CD4-positive, CD25-positive, alpha-beta regulatory T cell (primary cell): ENCODE measurements around the gene KRT76. TPM values are rescaled to one million over a fixed set of nuclear protein-coding genes. Genes with fewer than 3 reads are reported as not detected.

Experiments
- ATAC-seq, 2 donors: fragments of 150-1000 bp; cut with Tn5 transposase; one replicate each; pipeline ENCODE4 v1.10.0; 2021; ENCODE audit warnings: low read depth in 2 of 2, moderate number of reproducible peaks in 2 of 2, moderate library complexity in 1 of 2
- DNase-seq, 3 donors: peaks; one replicate each; pipeline versions ENCODE4 v3.0.0 to v3.0.0-alpha.2; 2012 to 2022; ENCODE audit warnings: mixed read lengths in 1 of 3
- H3K27ac ChIP-seq: one replicate; pipeline ENCODE4 v1.7.0; 2013; ENCODE audit warnings: mild to moderate bottlenecking, low read length; ENCODE audit not compliant: insufficient read depth, poor library complexity, severe bottlenecking
- H3K27me3 ChIP-seq: one replicate; pipeline ENCODE4 v1.7.0; 2013; ENCODE audit warnings: low read length; ENCODE audit not compliant: control insufficient read depth, insufficient read depth
- H3K36me3 ChIP-seq: one replicate; pipeline ENCODE4 v1.7.0; 2013; ENCODE audit warnings: mild to moderate bottlenecking, low read length, moderate library complexity; ENCODE audit not compliant: control insufficient read depth, insufficient read depth
- H3K4me1 ChIP-seq: 2 replicates; pipeline ENCODE4 v1.7.0; 2013; ENCODE audit warnings: mild to moderate bottlenecking, low read length; ENCODE audit not compliant: insufficient read depth, control insufficient read depth, poor library complexity, severe bottlenecking
- H3K4me3 ChIP-seq: one replicate; pipeline ENCODE4 v1.7.0; 2013; ENCODE audit warnings: low read depth, mild to moderate bottlenecking, low read length, moderate library complexity
- H3K9me3 ChIP-seq, 2 experiments: 1 replicate in 1 of 2; 2 replicates in 1 of 2; pipeline ENCODE4 v1.7.0; 2013; ENCODE audit warnings: low read length in 2 of 2, mild to moderate bottlenecking in 1 of 2, moderate library complexity in 1 of 2; ENCODE audit not compliant: control insufficient read depth in 2 of 2
- H3K27ac Mint-ChIP-seq, 3 donors: one replicate each; pipeline ENCODE4 v1.8.0; 2020 to 2022; ENCODE audit warnings: mild to moderate bottlenecking in 3 of 3, mixed read lengths in 3 of 3, moderate library complexity in 2 of 3
- H3K27me3 Mint-ChIP-seq: one replicate; pipeline ENCODE4 v1.8.0; 2022; ENCODE audit warnings: mild to moderate bottlenecking, mixed read lengths
- H3K36me3 Mint-ChIP-seq: one replicate; pipeline ENCODE4 v1.8.0; 2020; ENCODE audit warnings: mixed read lengths
- H3K4me1 Mint-ChIP-seq, 4 donors: one replicate each; pipeline ENCODE4 v1.8.0; 2020 to 2022; ENCODE audit warnings: mixed read lengths in 4 of 4, mild to moderate bottlenecking in 1 of 4
- H3K4me3 Mint-ChIP-seq, 4 donors: one replicate each; pipeline ENCODE4 v1.8.0; 2020 to 2022; ENCODE audit warnings: mild to moderate bottlenecking in 4 of 4, mixed read lengths in 4 of 4, moderate library complexity in 3 of 4
- H3K9me3 Mint-ChIP-seq, 7 donors: one replicate each; pipeline ENCODE4 v1.8.0; 2020 to 2022; ENCODE audit warnings: mixed read lengths in 7 of 7, mild to moderate bottlenecking in 3 of 7, moderate library complexity in 2 of 7
- polyA plus RNA-seq, 4 donors: library from polyadenylated mRNA; unstranded; fragments of 300-500 nt; fragmentation: Illumina TruSeq; gene quantifications; one replicate each; pipeline ENCODE4 v1.2.3, GENCODE V29; 2021
- total RNA-seq: library from RNA; stranded (reverse); gene quantifications from one replicate; pipeline ENCODE4 v1.2.3, GENCODE V29; 2022

Gene KRT76
- total and polyA plus RNA-seq, 5 donors from 2014 or later, result not detected

DNA sequence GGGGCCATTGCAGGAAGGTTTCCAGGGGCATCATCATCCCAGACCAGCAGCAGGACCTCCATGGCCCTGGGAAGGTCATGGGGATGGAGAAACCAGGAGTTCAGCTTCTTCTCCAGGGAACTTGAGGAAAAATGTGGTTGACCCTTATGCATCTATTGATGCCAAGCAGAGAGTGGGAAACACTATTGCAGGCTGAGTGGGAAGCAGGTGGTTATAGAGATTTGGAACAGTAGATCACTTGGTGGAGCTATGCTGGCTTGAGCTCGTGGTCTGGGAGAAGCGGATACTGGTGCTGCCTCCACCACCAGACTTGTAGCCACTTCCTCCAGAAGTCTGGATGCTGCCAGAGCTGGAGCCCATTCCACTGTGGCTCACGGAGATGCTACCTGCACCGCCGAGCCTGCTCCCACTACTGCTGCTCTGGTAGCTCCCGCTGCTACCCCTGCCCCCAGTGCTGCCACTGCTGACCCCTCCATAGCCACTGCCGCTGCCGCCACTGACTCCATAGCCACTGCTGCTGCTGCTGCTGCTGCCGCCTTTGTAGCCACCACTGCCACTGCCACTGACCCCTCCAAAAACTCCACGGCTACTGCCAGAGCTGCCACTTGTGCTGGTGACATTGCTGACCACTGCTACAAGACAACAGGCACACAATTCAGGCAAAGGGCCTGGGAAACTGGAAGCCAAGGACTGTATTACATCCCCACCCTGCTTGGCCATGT is 8.5 kb downstream of the KRT76 start:
- Histone ChIP-seq H3K4me3 (no peak overlapping the region), H3K27ac (no peak overlapping the region), H3K36me3 (no peaks in the 10 kb centered on the region), H3K4me1 (no peaks in the 10 kb centered on the region), H3K27me3 (peaks cover 2% of the 10 kb centered on the region), H3K9me3 (no peaks in the 10 kb centered on the region)
- peaks cover 6% of the 10 kb centered on the region for H3K27me3 Mint-ChIP-seq
- H3K9me3 Mint-ChIP-seq, result peaks cover 0 to 3% (median 0%) of the 10 kb centered on the region in 7 donors
- H3K36me3 Mint-ChIP-seq, result no peaks in the 10 kb centered on the region
- no peak overlapping the region for H3K27ac Mint-ChIP-seq
- H3K4me1 Mint-ChIP-seq, result peaks cover 0 to 3% (median 0%) of the 10 kb centered on the region in 4 donors
- DNase-seq, result no peak
- no peak for ATAC-seq
- no peak overlapping the region for H3K4me3 Mint-ChIP-seq

DNA sequence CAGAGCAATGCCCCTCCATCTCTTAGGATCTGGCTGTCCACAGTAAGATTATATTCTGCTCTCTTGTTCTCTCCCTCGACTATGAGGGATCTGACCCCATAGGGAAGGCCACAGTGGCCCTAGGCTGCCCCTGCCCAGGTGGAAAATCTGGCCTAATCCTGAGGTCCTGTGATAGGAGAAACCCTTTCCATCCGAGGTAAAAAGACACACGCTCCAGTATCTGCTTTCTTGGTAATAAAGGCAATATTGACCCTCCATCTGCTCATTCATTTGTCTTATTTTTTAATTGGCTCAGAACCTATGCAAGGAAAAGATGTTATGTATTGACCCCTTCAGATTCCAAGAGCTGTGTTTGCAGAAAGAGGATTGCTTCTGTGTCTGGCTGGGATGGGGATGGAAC is 9.7 kb downstream of the KRT76 start:
- peaks cover 0 to 3% (median 0%) of the 10 kb centered on the region in 4 donors for H3K4me1 Mint-ChIP-seq
- H3K27me3 ChIP-seq, result no peaks in the 10 kb centered on the region
- DNase-seq (no peak), ATAC-seq (no peak)
- peaks cover 0 to 4% (median 0%) of the 10 kb centered on the region in 7 donors for H3K9me3 Mint-ChIP-seq
- no peaks in the 10 kb centered on the region for H3K4me1 ChIP-seq
- no peaks in the 10 kb centered on the region for H3K27me3 Mint-ChIP-seq
- no peak overlapping the region for H3K27ac ChIP-seq
- no peaks in the 10 kb centered on the region for H3K36me3 Mint-ChIP-seq
- H3K36me3 ChIP-seq, result no peaks in the 10 kb centered on the region
- no peak overlapping the region for H3K4me3 ChIP-seq
- H3K9me3 ChIP-seq, result no peaks in the 10 kb centered on the region
- H3K27ac Mint-ChIP-seq, result no peak overlapping the region
- H3K4me3 Mint-ChIP-seq, result no peak overlapping the region

- Mint-ChIP-seq H3K9me3 (peaks cover 0 to 8% (median 0%) of the 10 kb centered on the region in 7 donors), H3K27me3 (no peaks in the 10 kb centered on the region), H3K36me3 (no peaks in the 10 kb centered on the region), H3K27ac (no peak overlapping the region), H3K4me3 (no peak overlapping the region), H3K4me1 (peaks cover 0 to 3% (median 0%) of the 10 kb centered on the region in 4 donors)
- DNase-seq (no peak), ATAC-seq (no peak)
- Histone ChIP-seq H3K36me3 (no peaks in the 10 kb centered on the region), H3K4me1 (no peaks in the 10 kb centered on the region), H3K9me3 (no peaks in the 10 kb centered on the region), H3K27ac (no peak overlapping the region), H3K4me3 (no peak overlapping the region), H3K27me3 (no peaks in the 10 kb centered on the region)
These were observed 10.1 kb downstream of the KRT76 start for GRCh38 chr12:52767020-52767379.

DNA sequence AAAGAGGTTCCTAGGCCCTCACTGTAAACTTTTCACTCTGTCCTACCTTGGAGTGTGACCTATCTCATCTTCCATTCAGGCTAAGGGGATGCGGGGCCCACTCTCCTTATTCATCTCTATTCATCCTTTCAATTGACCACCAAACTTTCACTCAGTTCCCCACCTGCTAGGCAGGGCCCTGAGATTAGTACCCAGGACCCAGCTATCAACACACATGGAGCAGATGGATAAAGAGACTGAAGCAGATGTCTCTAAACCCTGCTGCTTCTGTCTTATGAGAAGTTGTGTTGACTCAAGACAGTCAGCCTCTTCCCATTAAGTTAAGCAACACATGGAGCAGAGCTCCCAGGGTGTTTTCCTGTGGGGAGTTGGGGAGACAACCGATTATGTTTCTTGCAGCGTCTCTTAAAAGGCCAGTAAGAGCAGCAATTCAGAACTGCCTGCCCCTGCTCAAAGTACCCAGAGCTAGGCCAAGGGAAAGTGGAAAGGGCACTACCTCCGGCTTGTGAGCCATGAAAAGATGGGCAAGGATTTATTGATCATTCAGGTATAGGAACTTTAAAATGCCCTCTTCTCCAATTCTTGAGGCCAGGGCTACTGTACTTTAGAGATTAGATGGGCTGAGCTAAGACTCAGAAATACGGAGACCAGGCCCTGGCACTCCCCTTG is 10.7 kb downstream of the KRT76 start:
- Histone ChIP-seq H3K9me3 (peaks cover 0 to under 1% of the 10 kb centered on the region in 2 experiments), H3K4me1 (no peaks in the 10 kb centered on the region), H3K27me3 (no peaks in the 10 kb centered on the region), H3K4me3 (no peak overlapping the region), H3K27ac (no peak overlapping the region), H3K36me3 (no peaks in the 10 kb centered on the region)
- no peak for DNase-seq
- peaks cover 0 to 13% (median 3%) of the 10 kb centered on the region in 7 donors for H3K9me3 Mint-ChIP-seq
- no peak for ATAC-seq
- no peaks in the 10 kb centered on the region for H3K36me3 Mint-ChIP-seq
- H3K27ac Mint-ChIP-seq, result no peak overlapping the region
- H3K27me3 Mint-ChIP-seq, result no peaks in the 10 kb centered on the region
- no peak overlapping the region for H3K4me3 Mint-ChIP-seq
- H3K4me1 Mint-ChIP-seq, result peaks cover 0 to 3% (median 0%) of the 10 kb centered on the region in 4 donors

- DNase-seq, result no peak
- H3K27ac Mint-ChIP-seq, result no peak overlapping the region
These were observed 11.4 kb downstream of the KRT76 start for GRCh38 chr12:52765702-52766101.

DNA sequence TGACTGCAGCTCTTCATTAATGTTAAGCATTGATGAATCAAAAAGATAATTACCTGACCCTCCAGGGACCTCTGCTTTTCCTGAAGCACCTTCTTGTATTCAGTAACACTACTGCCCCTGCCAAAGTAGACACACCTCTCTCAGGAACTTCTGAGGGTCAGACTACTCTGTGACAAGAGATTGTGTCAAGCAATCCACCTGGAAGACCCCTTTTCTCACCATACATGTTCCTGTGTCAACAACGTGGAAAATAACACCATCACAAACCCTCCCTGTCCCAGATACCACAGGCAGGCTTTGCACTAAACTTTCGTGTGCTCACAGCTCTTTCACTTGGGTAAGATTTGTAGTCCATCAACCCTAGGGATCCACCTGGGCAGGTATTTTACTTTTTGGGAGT is 13.2 kb downstream of the KRT76 start:
- peaks cover 6% of the 10 kb centered on the region for H3K27me3 Mint-ChIP-seq
- no peaks in the 10 kb centered on the region for H3K4me1 Mint-ChIP-seq
- Histone ChIP-seq H3K4me1 (no peaks in the 10 kb centered on the region), H3K4me3 (no peak overlapping the region), H3K27me3 (no peaks in the 10 kb centered on the region), H3K9me3 (peaks cover 6 to 8% of the 10 kb centered on the region in 2 experiments), H3K27ac (no peak overlapping the region), H3K36me3 (no peaks in the 10 kb centered on the region)
- ATAC-seq, result no peak
- no peak overlapping the region for H3K4me3 Mint-ChIP-seq
- no peak overlapping the region for H3K27ac Mint-ChIP-seq
- H3K36me3 Mint-ChIP-seq, result no peaks in the 10 kb centered on the region
- peaks cover 0 to 33% (median 4%) of the 10 kb centered on the region in 7 donors for H3K9me3 Mint-ChIP-seq
- DNase-seq, result no peak

More at GRCh38 chr12:52765702-52766101, 11.4 kb downstream of the KRT76 start:
- Histone ChIP-seq H3K9me3 (peaks cover under 1 to 2% of the 10 kb centered on the region in 2 experiments), H3K27me3 (no peaks in the 10 kb centered on the region), H3K27ac (no peak overlapping the region), H3K36me3 (no peaks in the 10 kb centered on the region), H3K4me1 (no peaks in the 10 kb centered on the region), H3K4me3 (no peak overlapping the region)
- Mint-ChIP-seq H3K9me3 (peaks cover 0 to 21% (median 3%) of the 10 kb centered on the region in 7 donors), H3K27me3 (no peaks in the 10 kb centered on the region), H3K4me3 (no peak overlapping the region), H3K36me3 (no peaks in the 10 kb centered on the region), H3K4me1 (peaks cover 0 to 3% (median 0%) of the 10 kb centered on the region in 4 donors)
- ATAC-seq, result no peak

DNA sequence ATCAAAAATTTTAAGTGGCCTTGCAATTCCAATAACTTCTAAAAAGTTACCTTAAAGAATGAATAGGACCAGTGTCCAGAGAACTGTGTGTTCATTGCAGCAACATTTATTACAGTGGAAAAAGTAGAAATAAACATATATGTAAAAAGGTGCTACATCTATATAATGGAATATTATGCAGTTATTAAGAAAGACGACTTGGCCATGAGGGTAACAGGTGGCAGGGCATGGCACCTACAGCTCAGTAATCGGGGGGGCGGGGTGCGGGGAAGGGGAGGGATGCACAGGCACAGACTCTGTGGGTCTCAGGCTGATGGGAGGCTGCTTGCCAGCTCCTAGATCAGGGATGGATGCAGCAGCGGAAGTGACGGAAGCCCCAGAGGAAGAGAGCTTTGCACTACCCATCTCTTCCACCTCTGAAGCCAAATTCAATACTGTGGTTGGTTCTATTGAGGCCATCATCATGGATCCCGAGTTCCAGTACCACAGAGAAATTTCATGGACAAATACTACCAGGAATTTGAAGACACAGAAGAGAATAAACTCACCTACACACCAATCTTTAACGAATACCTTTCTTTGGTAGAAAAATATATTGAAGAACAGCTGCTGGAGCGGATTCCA is 14.0 kb downstream of the KRT76 start:
- H3K9me3 Mint-ChIP-seq, result peaks cover 0 to 33% (median 4%) of the 10 kb centered on the region in 7 donors
- no peak overlapping the region for H3K4me3 ChIP-seq
- no peaks in the 10 kb centered on the region for H3K4me1 ChIP-seq
- no peaks in the 10 kb centered on the region for H3K36me3 Mint-ChIP-seq
- no peak overlapping the region for H3K27ac Mint-ChIP-seq
- no peak overlapping the region for H3K27ac ChIP-seq
- H3K9me3 ChIP-seq, result peaks cover 6 to 8% of the 10 kb centered on the region in 2 experiments
- DNase-seq (no peak), ATAC-seq (no peak)
- no peak overlapping the region for H3K4me3 Mint-ChIP-seq
- no peaks in the 10 kb centered on the region for H3K27me3 ChIP-seq
- H3K27me3 Mint-ChIP-seq, result peaks cover 6% of the 10 kb centered on the region
- H3K36me3 ChIP-seq, result no peaks in the 10 kb centered on the region
- H3K4me1 Mint-ChIP-seq, result no peaks in the 10 kb centered on the region
